Small intestine (tissue), 7 donors: Measurements from ENCODE around the gene LINGO3. TPM values are rescaled to one million over a fixed set of nuclear protein-coding genes. Genes with fewer than 3 reads are reported as not detected.

Source experiments
- DNase-seq, 2 donors: peaks; one replicate each; pipeline versions ENCODE4 v3.0.0 to v3.0.0-alpha.2; 2013
- FAIRE-seq: peaks from 2 replicates; lab custom pipeline; 2012; peaks lifted over from hg19 to GRCh38; lab: Jason Lieb, UNC
- H3K27ac ChIP-seq, 3 donors: one replicate each; pipeline ENCODE4 v1.5.1; 2013; ENCODE audit warnings: low read length in 2 of 3, mild to moderate bottlenecking in 2 of 3, control low read depth in 1 of 3, inconsistent platforms in 1 of 3, low read depth in 1 of 3, moderate library complexity in 1 of 3
- H3K27me3 ChIP-seq, 3 donors: one replicate each; pipeline ENCODE4 v1.6.1; 2013; ENCODE audit warnings: low read length in 3 of 3, inconsistent platforms in 1 of 3; ENCODE audit not compliant: control insufficient read depth in 3 of 3, insufficient read depth in 3 of 3
- H3K36me3 ChIP-seq, 3 donors: one replicate each; pipeline ENCODE4 v1.6.1; 2013; ENCODE audit warnings: low read length in 3 of 3, inconsistent platforms in 1 of 3, low read depth in 1 of 3, mild to moderate bottlenecking in 1 of 3, moderate library complexity in 1 of 3; ENCODE audit not compliant: control insufficient read depth in 3 of 3, insufficient read depth in 2 of 3
- H3K4me1 ChIP-seq, 3 donors: one replicate each; pipeline ENCODE4 v1.6.1; 2013; ENCODE audit warnings: low read length in 2 of 3, inconsistent platforms in 1 of 3, low read depth in 1 of 3, mild to moderate bottlenecking in 1 of 3, moderate library complexity in 1 of 3; ENCODE audit not compliant: control insufficient read depth in 3 of 3, insufficient read depth in 2 of 3
- H3K4me3 ChIP-seq, 3 donors: one replicate each; pipeline ENCODE4 v1.5.1; 2013; ENCODE audit warnings: low read length in 3 of 3, control low read depth in 1 of 3, inconsistent platforms in 1 of 3, low read depth in 1 of 3, mild to moderate bottlenecking in 1 of 3, moderate library complexity in 1 of 3
- H3K9me3 ChIP-seq, 2 donors: one replicate each; pipeline ENCODE4 v1.6.1; 2013; ENCODE audit warnings: low read depth in 1 of 2, low read length in 1 of 2; ENCODE audit not compliant: control insufficient read depth in 2 of 2, insufficient read depth in 1 of 2
- WGBS, 3 donors: extraction: QIAGEN DNeasy Blood & Tissue Kit; methylation state at CpG; one replicate each; pipeline ENCODE4 v1.1.7; 2013; 5-methylcytosine and 5-hydroxymethylcytosine counted together
- polyA plus RNA-seq, 4 donors: library from polyadenylated mRNA; stranded (reverse) in 3 of 4; unstranded in 1 of 4; fragments of 200-250 nt in 3 of 4; fragments of 120-200 nt in 1 of 4; gene quantifications; one replicate each; pipeline versions ENCODE4 v1.2.1 to v1.2.3, GENCODE V29; 2013
- donor health status: healthy with polysubstance abuse.
- donor health status: control.
- donor health status: control.
- donor health status: Bipolar disorder and iron deficiency.
- donor health status: healthy.

The LINGO3 gene
- polyA plus RNA-seq, 4 donors, result 0.13 to 0.56 TPM; not detected in 2

- Histone ChIP-seq H3K9me3 (no peaks in the 10 kb centered on the region), H3K27ac (peak overlapping the region in 2 of 3 donors; percentile 78 to 79), H3K4me3 (no peak overlapping the region), H3K36me3 (peaks cover 2 to 51% (median 13%) of the 10 kb centered on the region in 3 donors), H3K4me1 (peaks cover 5 to 35% (median 6%) of the 10 kb centered on the region in 3 donors), H3K27me3 (no peaks in the 10 kb centered on the region)
- DNase-seq, result no peak
- 57 to 81% (median 73%) methylated on average over 9 of the region's 9 CpGs for WGBS, 3 donors
- FAIRE-seq, result no peak
Observed at GRCh38 chr19:2274185-2274711, 33.7 kb downstream of the LINGO3 start.

GRCh38 chr19:2273356-2274184 lies 34.4 kb downstream of the LINGO3 start:
- Histone ChIP-seq H3K4me1 (peaks cover 5 to 32% (median 6%) of the 10 kb centered on the region in 3 donors), H3K9me3 (no peaks in the 10 kb centered on the region), H3K36me3 (peaks cover 2 to 51% (median 13%) of the 10 kb centered on the region in 3 donors), H3K4me3 (peak overlapping the region in 2 of 3 donors; percentile 1 to 37), H3K27ac (peak overlapping the region; percentile 78 to 81 (median 79)), H3K27me3 (no peaks in the 10 kb centered on the region)
- DNase-seq, result peak; percentile 76 to 89
- 6 to 10% (median 7%) methylated on average over 43 to 45 of the region's 45 CpGs for WGBS, 3 donors
- no peak for FAIRE-seq

GRCh38 chr19:2271234-2272103 lies 36.5 kb downstream of the LINGO3 start:
- no peaks in the 10 kb centered on the region for H3K27me3 ChIP-seq

GRCh38 chr19:2270423-2271233 lies 37.3 kb downstream of the LINGO3 start:
- DNase-seq (peak; percentile 76 to 92), FAIRE-seq (no peak)
- Histone ChIP-seq H3K4me1 (peaks cover 5 to 34% (median 6%) of the 10 kb centered on the region in 3 donors), H3K36me3 (peaks cover 2 to 43% (median 13%) of the 10 kb centered on the region in 3 donors), H3K27me3 (no peaks in the 10 kb centered on the region), H3K27ac (peak overlapping the region; percentile 96 to 99 (median 98)), H3K4me3 (peak overlapping the region; percentile 93 to 100 (median 100)), H3K9me3 (no peaks in the 10 kb centered on the region)
- WGBS, 3 donors, result 0 to 1% (median 0%) methylated on average over 32 to 88 of the region's 88 CpGs

More at GRCh38 chr19:2271234-2272103, 36.5 kb downstream of the LINGO3 start:
- Histone ChIP-seq H3K4me1 (peaks cover 5 to 34% (median 6%) of the 10 kb centered on the region in 3 donors), H3K36me3 (peaks cover 2 to 47% (median 13%) of the 10 kb centered on the region in 3 donors), H3K27ac (peak overlapping the region; percentile 90 to 99 (median 96)), H3K4me3 (peak overlapping the region; percentile 93 to 100 (median 100)), H3K9me3 (no peaks in the 10 kb centered on the region)
- FAIRE-seq (no peak), DNase-seq (peak; percentile 51 to 62)
- WGBS, 3 donors, result 11 to 22% (median 11%) methylated on average over 35 to 43 of the region's 43 CpGs

GRCh38 chr19:2270157-2270422 lies 37.9 kb downstream of the LINGO3 start:
- H3K4me3 ChIP-seq, result peak overlapping the region; percentile 93 to 100 (median 100)
- peak overlapping the region; percentile 96 to 99 (median 98) for H3K27ac ChIP-seq
- H3K4me1 ChIP-seq, result peaks cover 5 to 34% (median 6%) of the 10 kb centered on the region in 3 donors
- no peak for FAIRE-seq
- H3K36me3 ChIP-seq, result peaks cover 2 to 39% (median 13%) of the 10 kb centered on the region in 3 donors
- peak in 1 of 2 donors; percentile 46 for DNase-seq
- no peaks in the 10 kb centered on the region for H3K9me3 ChIP-seq
- WGBS, 3 donors, result 0% methylated on average over 14 to 30 of the region's 30 CpGs
- H3K27me3 ChIP-seq, result no peaks in the 10 kb centered on the region

GRCh38 chr19:2269244-2270156 lies 38.5 kb downstream of the LINGO3 start:
- H3K27ac ChIP-seq, result peak overlapping the region; percentile 96 to 99 (median 98)

GRCh38 chr19:2268861-2269243 lies 39.1 kb downstream of the LINGO3 start:
- H3K9me3 ChIP-seq, result no peaks in the 10 kb centered on the region
- peak overlapping the region; percentile 51 to 66 (median 53) for H3K4me3 ChIP-seq
- H3K27ac ChIP-seq, result peak overlapping the region in 2 of 3 donors; percentile 24 to 56
- H3K27me3 ChIP-seq, result no peaks in the 10 kb centered on the region
- WGBS, 3 donors, result 1 to 2% (median 2%) methylated on average over 16 to 19 of the region's 19 CpGs
- H3K4me1 ChIP-seq, result peaks cover 5 to 31% (median 5%) of the 10 kb centered on the region in 3 donors
- FAIRE-seq (no peak), DNase-seq (no peak)
- H3K36me3 ChIP-seq, result peaks cover 2 to 29% (median 13%) of the 10 kb centered on the region in 3 donors

More at GRCh38 chr19:2269244-2270156, 38.5 kb downstream of the LINGO3 start:
- no peaks in the 10 kb centered on the region for H3K9me3 ChIP-seq
- DNase-seq (peak; percentile 97 to 98), FAIRE-seq (no peak)
- no peaks in the 10 kb centered on the region for H3K27me3 ChIP-seq
- peak overlapping the region; percentile 93 to 100 (median 100) for H3K4me3 ChIP-seq
- H3K36me3 ChIP-seq, result peaks cover 2 to 36% (median 13%) of the 10 kb centered on the region in 3 donors
- 0 to 1% (median 1%) methylated on average over 45 to 103 of the region's 103 CpGs for WGBS, 3 donors
- H3K4me1 ChIP-seq, result peaks cover 5 to 34% (median 6%) of the 10 kb centered on the region in 3 donors
